ENCODE data around the gene PPP1R1C. TPM values are rescaled to one million over a fixed set of nuclear protein-coding genes. Genes with fewer than 3 reads are reported as not detected.

Gene PPP1R1C
- total and polyA plus RNA-seq, 2 donors (not counting 1 experiment from before 2014, with no cell fraction given), result not detected

DNA sequence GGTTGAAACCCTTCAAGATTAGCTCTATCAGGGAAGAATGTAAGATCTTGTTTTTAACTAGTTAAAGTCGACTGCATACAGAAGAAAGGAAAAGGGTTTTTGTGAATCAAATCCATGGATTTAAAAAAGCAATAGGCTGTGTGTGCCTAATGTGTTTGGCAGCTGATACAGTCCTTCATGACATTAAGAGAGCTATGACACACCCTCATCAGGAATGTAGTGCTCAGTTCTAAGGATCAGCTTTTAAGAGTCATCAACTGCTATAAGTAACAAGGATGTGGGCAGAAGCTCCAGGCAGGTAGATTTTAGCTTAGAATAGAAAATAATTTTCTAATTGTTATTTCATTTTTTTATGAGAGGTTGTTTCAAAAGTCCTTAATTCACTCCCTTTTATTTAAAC lies 52.9 kb downstream of the PPP1R1C start:
- H3K9ac ChIP-seq (ENCODE audit: low read length), result no peak overlapping the region
- no peak overlapping the region for H2AFZ ChIP-seq (ENCODE audit: insufficient read depth, low read depth, low read length, poor library complexity, severe bottlenecking)
- no peak overlapping the region for H3K27ac ChIP-seq (ENCODE audit: low read length in 2 of 2)
- H3K27me3 ChIP-seq (replicated peaks in 1 of 4; ENCODE audit: control extremely low read depth in 1 of 4, control insufficient read depth in 3 of 4, insufficient read depth in 4 of 4, low read length in 3 of 4), result no peaks in the 10 kb centered on the region
- H3K4me2 ChIP-seq (replicated peaks; ENCODE audit: low read depth, low read length, poor library complexity, severe bottlenecking), result no peak overlapping the region
- H3K36me3 ChIP-seq (replicated peaks in 1 of 2; ENCODE audit: control extremely low read depth in 1 of 2, control insufficient read depth in 1 of 2, extremely low read depth in 1 of 2, insufficient read depth in 2 of 2, low read length in 1 of 2), result no peaks in the 10 kb centered on the region
- H3K4me1 ChIP-seq (ENCODE audit: control insufficient read depth in 2 of 2, insufficient read depth in 2 of 2, low read length in 2 of 2), result no peaks in the 10 kb centered on the region
- POLR2A ChIA-PET, result no interaction called here
- TF ChIP-seq, protein P1, sequence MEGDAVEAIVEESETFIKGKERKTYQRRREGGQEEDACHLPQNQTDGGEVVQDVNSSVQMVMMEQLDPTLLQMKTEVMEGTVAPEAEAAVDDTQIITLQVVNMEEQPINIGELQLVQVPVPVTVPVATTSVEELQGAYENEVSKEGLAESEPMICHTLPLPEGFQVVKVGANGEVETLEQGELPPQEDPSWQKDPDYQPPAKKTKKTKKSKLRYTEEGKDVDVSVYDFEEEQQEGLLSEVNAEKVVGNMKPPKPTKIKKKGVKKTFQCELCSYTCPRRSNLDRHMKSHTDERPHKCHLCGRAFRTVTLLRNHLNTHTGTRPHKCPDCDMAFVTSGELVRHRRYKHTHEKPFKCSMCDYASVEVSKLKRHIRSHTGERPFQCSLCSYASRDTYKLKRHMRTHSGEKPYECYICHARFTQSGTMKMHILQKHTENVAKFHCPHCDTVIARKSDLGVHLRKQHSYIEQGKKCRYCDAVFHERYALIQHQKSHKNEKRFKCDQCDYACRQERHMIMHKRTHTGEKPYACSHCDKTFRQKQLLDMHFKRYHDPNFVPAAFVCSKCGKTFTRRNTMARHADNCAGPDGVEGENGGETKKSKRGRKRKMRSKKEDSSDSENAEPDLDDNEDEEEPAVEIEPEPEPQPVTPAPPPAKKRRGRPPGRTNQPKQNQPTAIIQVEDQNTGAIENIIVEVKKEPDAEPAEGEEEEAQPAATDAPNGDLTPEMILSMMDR (IDR thresholded peaks at IDR 0.05), result no peak
- no peak for TF ChIP-seq EZH2 (IDR thresholded peaks at IDR 0.05; ENCODE audit: borderline replicate concordance, insufficient read depth, low read depth, low read length, poor library complexity, severe bottlenecking)
- whole genome bisulfite sequencing (ENCODE audit: insufficient coverage), result no CpG with 5 or more reads among the region's 1 CpG
- no peak for ATAC-seq (ENCODE audit: low read depth)
- no peaks in the 10 kb centered on the region for H3K27me3 Mint-ChIP-seq
- H3K9me3 Mint-ChIP-seq (ENCODE audit: insufficient read depth), result no peaks in the 10 kb centered on the region
- DNase-seq, result no peak
- no peak overlapping the region for H3K4me3 ChIP-seq (ENCODE audit: control extremely low read depth in 1 of 5, extremely low read depth in 1 of 5, insufficient read depth in 1 of 5, low read depth in 2 of 5, low read length in 4 of 5)
- H4K20me1 ChIP-seq (ENCODE audit: control insufficient read depth, insufficient read depth, low read length, poor library complexity, severe bottlenecking), result no peaks in the 10 kb centered on the region
- intact Hi-C loops (cut with micrococcal nuclease), result no loop called here
- no peaks in the 10 kb centered on the region for H3K79me2 ChIP-seq (ENCODE audit: control insufficient read depth, insufficient read depth, low read length)
- no peaks in the 10 kb centered on the region for H3K4me1 Mint-ChIP-seq
- no peak overlapping the region for H3K4me3 Mint-ChIP-seq
- CTCF ChIA-PET, result interaction anchor here (1.9 kb wide), 1 partner anchor 39 kb away, joined by 5 read pairs; no protein-coding TSS in a partner anchor
- H3K27ac Mint-ChIP-seq, result no peak overlapping the region
- no peaks in the 10 kb centered on the region for H3K9me3 ChIP-seq (ENCODE audit: control extremely low read depth in 1 of 3, control insufficient read depth in 2 of 3, insufficient read depth in 1 of 3, low read length in 2 of 3)

DNA sequence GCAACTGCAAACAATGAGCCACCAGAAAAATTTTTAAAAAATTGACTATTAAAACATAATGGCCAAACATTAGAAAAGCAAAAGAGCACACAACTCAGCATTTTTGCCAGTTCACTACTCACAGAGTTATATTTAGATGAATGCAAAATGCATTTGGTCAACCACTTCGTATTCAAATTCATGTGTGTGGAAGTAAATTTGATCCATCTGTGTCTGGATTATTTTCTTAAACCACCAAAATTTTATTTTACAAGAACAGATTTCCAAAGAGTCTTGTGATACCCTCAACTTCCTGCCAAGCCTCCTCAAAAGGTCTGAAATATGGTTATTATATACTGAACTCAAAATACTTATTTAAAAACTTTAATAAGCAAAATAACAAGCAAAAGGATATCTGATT lies 57.4 kb downstream of the PPP1R1C start:
- Histone ChIP-seq H4K20me1 (ENCODE audit: control insufficient read depth, insufficient read depth, low read length, poor library complexity, severe bottlenecking) (no peaks in the 10 kb centered on the region), H3K4me1 (ENCODE audit: control insufficient read depth in 2 of 2, insufficient read depth in 2 of 2, low read length in 2 of 2) (no peaks in the 10 kb centered on the region), H2AFZ (ENCODE audit: insufficient read depth, low read depth, low read length, poor library complexity, severe bottlenecking) (no peak overlapping the region), H3K9ac (ENCODE audit: low read length) (no peak overlapping the region), H3K27ac (ENCODE audit: low read length in 2 of 2) (no peak overlapping the region), H3K4me3 (ENCODE audit: control extremely low read depth in 1 of 5, extremely low read depth in 1 of 5, insufficient read depth in 1 of 5, low read depth in 2 of 5, low read length in 4 of 5) (no peak overlapping the region), H3K27me3 (replicated peaks in 1 of 4; ENCODE audit: control extremely low read depth in 1 of 4, control insufficient read depth in 3 of 4, insufficient read depth in 4 of 4, low read length in 3 of 4) (no peaks in the 10 kb centered on the region), H3K4me2 (replicated peaks; ENCODE audit: low read depth, low read length, poor library complexity, severe bottlenecking) (no peak overlapping the region), H3K79me2 (ENCODE audit: control insufficient read depth, insufficient read depth, low read length) (no peaks in the 10 kb centered on the region), H3K36me3 (replicated peaks in 1 of 2; ENCODE audit: control extremely low read depth in 1 of 2, control insufficient read depth in 1 of 2, extremely low read depth in 1 of 2, insufficient read depth in 2 of 2, low read length in 1 of 2) (no peaks in the 10 kb centered on the region), H3K9me3 (ENCODE audit: control extremely low read depth in 1 of 3, control insufficient read depth in 2 of 3, insufficient read depth in 1 of 3, low read length in 2 of 3) (no peaks in the 10 kb centered on the region)
- intact Hi-C loops (cut with micrococcal nuclease), result no loop called here
- Mint-ChIP-seq H3K27me3 (no peaks in the 10 kb centered on the region), H3K4me1 (no peaks in the 10 kb centered on the region), H3K27ac (no peak overlapping the region), H3K4me3 (no peak overlapping the region), H3K9me3 (ENCODE audit: insufficient read depth) (no peaks in the 10 kb centered on the region)
- ChIA-PET CTCF (no interaction called here), POLR2A (no interaction called here)
- DNase-seq, result no peak
- no CpG with 5 or more reads among the region's 1 CpG for WGBS (ENCODE audit: insufficient coverage)
- TF ChIP-seq, protein P1 (IDR thresholded peaks at IDR 0.05), result no peak
- no peak for TF ChIP-seq EZH2 (IDR thresholded peaks at IDR 0.05; ENCODE audit: borderline replicate concordance, insufficient read depth, low read depth, low read length, poor library complexity, severe bottlenecking)
- no peak for ATAC-seq (ENCODE audit: low read depth)
